ENCODE measurements around the gene PDSS2.

- TF ChIP-seq CTCF (IDR thresholded peaks at IDR 0.05) (no peak), POLR2A (IDR thresholded peaks at IDR 0.05) (no peak)
Measured at GRCh38 chr6:107304421-107305025, 154.8 kb downstream of the PDSS2 start.
